Calu3 (cell line): ENCODE data around the gene URB1. TPM values are rescaled to one million over a fixed set of nuclear protein-coding genes. Genes with fewer than 3 reads are reported as not detected.

Experiments
- BruUV-seq: library from RNA; stranded (reverse); fragments of 400-500 nt; replicated peaks from 2 replicates; lab custom pipeline; 2021; lab: Mats Ljungman, UMichigan
- CTCF ChIA-PET: fragments of 300-600 bp; sonication (Branson Sonifier 250); formaldehyde crosslinking; loops from one replicate; lab custom pipeline; 2022; ENCODE audit warnings: antibody characterized with exemption; lab: Charles Lee
- DNase-seq: peaks from one replicate; pipeline ENCODE4 v3.0.0; 2022
- H3K27ac Mint-ChIP-seq: one replicate; pipeline ENCODE4 v1.8.0; 2022; ENCODE audit warnings: mixed read lengths; ENCODE audit not compliant: unreplicated experiment
- H3K27me3 Mint-ChIP-seq: one replicate; pipeline ENCODE4 v1.8.0; 2022; ENCODE audit warnings: mixed read lengths; ENCODE audit not compliant: unreplicated experiment
- H3K36me3 Mint-ChIP-seq: one replicate; pipeline ENCODE4 v1.8.0; 2022; ENCODE audit warnings: mild to moderate bottlenecking, moderate library complexity, mixed read lengths; ENCODE audit not compliant: insufficient read depth, unreplicated experiment
- H3K4me1 Mint-ChIP-seq: one replicate; pipeline ENCODE4 v1.8.0; 2022; ENCODE audit warnings: mild to moderate bottlenecking, low read depth, mixed read lengths; ENCODE audit not compliant: unreplicated experiment
- H3K4me3 Mint-ChIP-seq: one replicate; pipeline ENCODE4 v1.8.0; 2022; ENCODE audit warnings: mild to moderate bottlenecking, low read depth, moderate library complexity, mixed read lengths; ENCODE audit not compliant: unreplicated experiment
- H3K9me3 Mint-ChIP-seq: one replicate; pipeline ENCODE4 v1.8.0; 2022; ENCODE audit warnings: low read depth, mixed read lengths; ENCODE audit not compliant: unreplicated experiment
- intact Hi-C: fragments of 100-400 bp; cut with micrococcal nuclease; formaldehyde crosslinking; loops from one replicate; pipeline ENCODE4 v1.10.0; 2022; ENCODE audit not compliant: unreplicated experiment
- total RNA-seq: library from RNA; stranded (reverse); gene quantifications from 2 replicates; pipeline ENCODE4 v1.2.3, GENCODE V29; 2022
- TF ChIP-seq, protein P1 (sequence below): fragments of 200-600 bp; IDR thresholded peaks from one replicate; pipeline ENCODE4 v1.8.0; 2022; ENCODE audit warnings: antibody characterized with exemption; ENCODE audit not compliant: unreplicated experiment

The URB1 gene
- total RNA-seq, 1 experiment from 2014 or later: 16.5 TPM

DNA sequence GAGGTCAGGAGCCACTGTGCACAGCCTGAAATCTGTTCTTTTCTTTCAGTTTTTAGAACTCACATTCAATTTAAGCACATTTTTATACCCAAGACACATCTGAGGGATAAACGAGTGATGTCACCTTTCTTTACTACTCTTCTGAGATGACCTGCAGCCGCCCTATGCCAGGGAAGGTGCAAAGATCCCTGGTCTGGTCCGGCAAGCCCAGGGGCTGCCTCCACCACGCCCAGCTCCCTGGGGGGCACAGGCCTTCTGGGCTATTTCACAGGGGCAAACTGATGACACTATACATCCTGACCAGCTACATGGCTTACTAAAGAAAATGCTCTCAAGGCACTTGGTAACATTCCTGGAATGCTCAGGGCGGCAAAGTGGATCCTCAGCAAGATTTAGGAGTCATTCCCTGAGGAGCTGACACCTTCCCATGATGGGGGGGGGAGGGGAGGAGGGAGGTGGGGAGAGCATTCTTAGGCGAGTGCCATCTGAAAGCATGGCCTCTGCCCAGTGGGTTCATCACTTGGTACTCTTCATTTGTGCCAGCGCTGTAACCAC, 82.8 kb downstream of the URB1 start:
- Mint-ChIP-seq H3K27ac (no peak overlapping the region), H3K4me3 (no peak overlapping the region), H3K27me3 (no peaks in the 10 kb centered on the region), H3K36me3 (peaks cover 14% of the 10 kb centered on the region), H3K4me1 (no peaks in the 10 kb centered on the region), H3K9me3 (no peaks in the 10 kb centered on the region)
- DNase-seq: no peak
- TF ChIP-seq, protein P1, sequence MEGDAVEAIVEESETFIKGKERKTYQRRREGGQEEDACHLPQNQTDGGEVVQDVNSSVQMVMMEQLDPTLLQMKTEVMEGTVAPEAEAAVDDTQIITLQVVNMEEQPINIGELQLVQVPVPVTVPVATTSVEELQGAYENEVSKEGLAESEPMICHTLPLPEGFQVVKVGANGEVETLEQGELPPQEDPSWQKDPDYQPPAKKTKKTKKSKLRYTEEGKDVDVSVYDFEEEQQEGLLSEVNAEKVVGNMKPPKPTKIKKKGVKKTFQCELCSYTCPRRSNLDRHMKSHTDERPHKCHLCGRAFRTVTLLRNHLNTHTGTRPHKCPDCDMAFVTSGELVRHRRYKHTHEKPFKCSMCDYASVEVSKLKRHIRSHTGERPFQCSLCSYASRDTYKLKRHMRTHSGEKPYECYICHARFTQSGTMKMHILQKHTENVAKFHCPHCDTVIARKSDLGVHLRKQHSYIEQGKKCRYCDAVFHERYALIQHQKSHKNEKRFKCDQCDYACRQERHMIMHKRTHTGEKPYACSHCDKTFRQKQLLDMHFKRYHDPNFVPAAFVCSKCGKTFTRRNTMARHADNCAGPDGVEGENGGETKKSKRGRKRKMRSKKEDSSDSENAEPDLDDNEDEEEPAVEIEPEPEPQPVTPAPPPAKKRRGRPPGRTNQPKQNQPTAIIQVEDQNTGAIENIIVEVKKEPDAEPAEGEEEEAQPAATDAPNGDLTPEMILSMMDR: no peak
- CTCF ChIA-PET: interaction anchor here (0.6 kb wide), 1 partner anchor 273 kb away, joined by 4 read pairs; no protein-coding TSS in a partner anchor
- intact Hi-C loops: no loop called here
- BruUV-seq: no TSS peak

DNA sequence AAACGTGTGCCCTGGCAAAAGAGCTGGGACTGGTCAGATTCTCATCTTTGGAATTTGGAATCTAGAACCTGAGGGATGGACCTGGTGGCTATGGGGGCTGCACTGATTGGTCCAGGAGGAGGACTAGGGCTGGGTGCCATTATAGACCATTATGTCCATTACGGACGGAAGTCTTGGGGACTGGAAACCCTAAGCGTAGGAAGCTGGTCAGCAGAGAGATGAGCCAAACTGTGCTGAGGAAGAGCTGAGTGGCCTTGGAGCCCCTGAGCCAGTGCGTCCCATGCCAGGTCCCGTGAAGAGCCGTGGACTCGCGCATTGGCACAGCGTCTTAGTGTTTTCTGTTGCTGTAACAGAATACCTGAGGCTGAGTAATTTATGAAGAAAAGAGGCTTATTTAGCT, 84.1 kb downstream of the URB1 start:
- no peak for DNase-seq
- Mint-ChIP-seq H3K27ac (no peak overlapping the region), H3K4me3 (no peak overlapping the region), H3K36me3 (peaks cover 14% of the 10 kb centered on the region), H3K27me3 (no peaks in the 10 kb centered on the region), H3K4me1 (no peaks in the 10 kb centered on the region), H3K9me3 (no peaks in the 10 kb centered on the region)
- TF ChIP-seq, protein P1: no peak
- BruUV-seq: no TSS peak
- CTCF ChIA-PET: no interaction called here
- intact Hi-C loops: no loop called here

DNA sequence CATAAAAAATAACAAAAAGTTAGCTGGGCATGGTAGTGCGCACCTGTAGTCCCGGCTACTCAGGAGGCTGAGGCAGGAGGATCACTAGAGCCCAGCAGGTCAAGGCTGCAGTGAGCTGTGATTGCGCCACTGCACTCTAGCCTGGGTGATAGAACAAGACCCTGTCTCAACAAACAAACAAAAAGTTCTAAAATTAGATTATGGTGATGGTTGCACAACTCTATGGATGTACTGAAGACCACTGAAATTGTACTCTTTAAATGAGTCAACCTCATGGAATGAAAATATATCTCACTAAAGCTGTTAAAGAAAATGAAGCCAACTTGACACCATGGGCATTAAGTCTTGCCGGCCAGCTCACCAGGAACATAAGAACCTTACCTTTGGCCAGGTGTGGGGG, 85.1 kb downstream of the URB1 start:
- Mint-ChIP-seq H3K9me3 (no peaks in the 10 kb centered on the region), H3K4me3 (no peak overlapping the region), H3K36me3 (peaks cover 14% of the 10 kb centered on the region), H3K4me1 (no peaks in the 10 kb centered on the region), H3K27ac (no peak overlapping the region), H3K27me3 (no peaks in the 10 kb centered on the region)
- TF ChIP-seq, protein P1: no peak
- no peak for DNase-seq
- CTCF ChIA-PET: interaction anchor here (0.7 kb wide), 1 partner anchor 19 kb away, joined by 6 read pairs; no protein-coding TSS in a partner anchor
- BruUV-seq: no TSS peak
- intact Hi-C loops: no loop called here

DNA sequence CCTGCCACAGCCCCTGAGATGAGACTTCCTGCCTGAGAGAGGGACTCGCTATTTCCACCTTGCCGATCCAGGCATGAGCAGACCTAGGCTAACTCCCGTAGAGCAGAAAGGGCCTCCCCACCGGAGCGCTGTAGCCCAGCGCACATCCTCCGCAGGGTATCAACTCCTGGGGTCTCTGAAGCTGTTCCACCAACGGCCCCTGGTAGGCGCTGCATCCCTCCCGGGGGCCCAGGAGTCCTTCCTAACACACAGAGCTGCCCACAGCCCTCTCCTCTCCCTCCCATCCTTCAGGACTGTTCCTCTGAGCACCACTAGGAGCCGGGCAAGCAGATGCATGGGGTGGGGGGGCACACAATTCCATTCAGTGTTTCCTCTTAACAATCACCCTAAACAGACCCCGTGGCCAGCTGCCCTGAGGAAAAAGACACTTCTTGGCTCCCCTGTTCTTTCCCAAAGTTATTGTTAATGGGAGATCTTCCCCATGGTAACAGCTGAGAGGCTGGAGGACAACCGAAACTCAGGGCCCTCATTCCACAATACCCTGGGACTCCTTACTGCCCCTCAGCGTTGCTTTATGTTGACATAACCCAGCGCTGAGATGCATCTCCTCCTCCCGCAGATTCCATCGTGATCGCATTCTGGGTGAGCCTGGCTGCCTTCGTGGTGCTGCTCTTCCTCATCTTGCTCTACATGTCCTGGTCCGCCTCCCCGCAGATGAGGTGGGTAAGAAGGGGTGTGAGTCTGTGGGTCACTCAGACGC, 86.6 kb downstream of the URB1 start:
- CTCF ChIA-PET: interaction anchor here (1.2 kb wide), 1 partner anchor 11 kb away, joined by 3 read pairs; no protein-coding TSS in a partner anchor
- H3K9me3 Mint-ChIP-seq: no peaks in the 10 kb centered on the region

More for the DNA sequence above, 86.6 kb downstream of the URB1 start:
- H3K27me3 Mint-ChIP-seq: no peaks in the 10 kb centered on the region
- TF ChIP-seq, protein P1: no peak
- no TSS peak for BruUV-seq
- intact Hi-C loops: no loop called here
- no peak for DNase-seq
- H3K27ac Mint-ChIP-seq: no peak overlapping the region
- peaks cover 10% of the 10 kb centered on the region for H3K36me3 Mint-ChIP-seq
- no peak overlapping the region for H3K4me3 Mint-ChIP-seq
- no peaks in the 10 kb centered on the region for H3K4me1 Mint-ChIP-seq
